Bronchial epithelial cell (primary cell): ENCODE results near the gene MRPS14. TPM values are rescaled to one million over a fixed set of nuclear protein-coding genes. Genes with fewer than 3 reads are reported as not detected.

Experiments used
- DNase-seq: peaks from one replicate; pipeline ENCODE4 v3.0.0-alpha.2; 2010; ENCODE audit warnings: low read depth
- FAIRE-seq: peaks from 2 replicates; lab custom pipeline; 2011; peaks lifted over from hg19 to GRCh38; lab: Jason Lieb, UNC
- H3K27me3 ChIP-seq: 2 replicates; pipeline ENCODE4 v1.5.1; 2011; ENCODE audit warnings: low read length; ENCODE audit not compliant: control insufficient read depth, insufficient read depth
- H3K36me3 ChIP-seq: 2 replicates; pipeline ENCODE4 v1.5.1; 2011; ENCODE audit warnings: low read length; ENCODE audit not compliant: control insufficient read depth, insufficient read depth
- H3K4me3 ChIP-seq: 2 replicates; pipeline ENCODE4 v1.5.1; 2011; ENCODE audit warnings: mild to moderate bottlenecking, low read depth, low read length, control low read depth
- CTCF ChIP-seq: IDR thresholded peaks from 2 replicates; pipeline ENCODE4 v1.5.1; 2011; ENCODE audit warnings: mild to moderate bottlenecking, moderate library complexity, low read length, control low read depth, inconsistent platforms; ENCODE audit not compliant: insufficient read depth, severe bottlenecking
- total RNA-seq: library from RNA; depleted of rRNA; stranded (reverse); fragments of >200 nt; gene quantifications from 2 replicates; pipeline ENCODE4 v1.2.1, GENCODE V29; 2014

Gene MRPS14
- total RNA-seq, 1 donor from 2014 or later: 21.3 TPM

GRCh38 chr1:174988986-174989385, 34.2 kb downstream of the MRPS14 start:
- H3K36me3 ChIP-seq: no peaks in the 10 kb centered on the region
- no peaks in the 10 kb centered on the region for H3K27me3 ChIP-seq
- TF ChIP-seq CTCF: no peak
- no peak for FAIRE-seq
- H3K4me3 ChIP-seq: no peak overlapping the region
- DNase-seq: no peak

GRCh38 chr1:174988539-174988938, 34.7 kb downstream of the MRPS14 start:
- FAIRE-seq: no peak

GRCh38 chr1:174984952-174985351, 38.3 kb downstream of the MRPS14 start:
- FAIRE-seq: no peak
- no peak overlapping the region for H3K4me3 ChIP-seq
- no peak for TF ChIP-seq CTCF
- H3K36me3 ChIP-seq: no peaks in the 10 kb centered on the region
- no peak for DNase-seq
- no peaks in the 10 kb centered on the region for H3K27me3 ChIP-seq

More at GRCh38 chr1:174988539-174988938, 34.7 kb downstream of the MRPS14 start:
- no peak for TF ChIP-seq CTCF
- Histone ChIP-seq H3K27me3 (no peaks in the 10 kb centered on the region), H3K36me3 (no peaks in the 10 kb centered on the region), H3K4me3 (no peak overlapping the region)
- no peak for DNase-seq

GRCh38 chr1:174982971-174983689, 40.1 kb downstream of the MRPS14 start:
- peak; percentile 49 for TF ChIP-seq CTCF
- Histone ChIP-seq H3K27me3 (no peaks in the 10 kb centered on the region), H3K4me3 (no peak overlapping the region), H3K36me3 (no peaks in the 10 kb centered on the region)
- FAIRE-seq: no peak
- peak; percentile 59 for DNase-seq

- Histone ChIP-seq H3K36me3 (no peaks in the 10 kb centered on the region), H3K27me3 (no peaks in the 10 kb centered on the region), H3K4me3 (no peak overlapping the region)
- TF ChIP-seq CTCF: no peak
- FAIRE-seq: peak; percentile 40
- DNase-seq: peak; percentile 78
These were observed 46.7 kb downstream of the MRPS14 start for GRCh38 chr1:174976436-174977108.
